ENCODE results near the gene C1QTNF4. TPM values are rescaled to one million over a fixed set of nuclear protein-coding genes. Genes with fewer than 3 reads are reported as not detected.
"Not testable (repeated sequence)": the region's sequence is repeated elsewhere in the genome, so short reads cannot be mapped to it uniquely, and the experiment has no call there.

C1QTNF4 gene
- total RNA-seq, 1 donor from 2014 or later = 0.55 TPM

DNA sequence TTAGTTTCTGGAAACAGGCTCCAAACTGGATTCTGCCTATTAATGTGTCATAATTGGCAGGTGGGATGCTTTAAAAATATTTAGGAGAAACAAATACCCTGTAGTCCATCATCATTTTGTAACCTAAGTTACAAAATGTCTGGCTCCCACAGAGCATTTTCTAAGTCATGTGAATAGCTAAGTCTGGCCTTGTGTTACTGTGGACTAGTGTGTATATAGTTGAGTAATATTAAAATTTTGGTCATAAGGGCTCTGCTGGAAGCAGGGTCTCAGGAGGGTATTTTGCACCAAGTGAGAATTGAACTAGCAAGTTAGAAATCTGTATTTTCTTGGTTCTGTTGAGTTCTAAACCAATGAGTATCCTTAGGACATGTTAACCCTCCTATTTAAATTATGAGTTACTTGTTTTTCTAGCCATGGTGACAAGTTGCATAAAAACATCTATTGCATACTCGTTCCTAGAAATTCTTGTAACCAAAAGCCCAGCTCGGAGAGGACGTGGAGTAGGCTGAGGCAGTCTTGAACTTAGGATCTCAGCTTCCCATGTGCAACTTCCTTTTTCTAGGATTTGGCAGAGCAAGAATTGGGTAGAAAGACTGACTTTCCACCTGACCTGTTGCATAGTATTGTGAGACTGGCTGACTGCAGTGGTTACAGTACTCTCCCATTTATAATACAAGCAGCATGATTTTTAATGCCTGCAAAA is 23.4 kb downstream of the C1QTNF4 start:
- H3K4me1 ChIP-seq = peaks cover 5% of the 10 kb centered on the region
- H3K9me3 ChIP-seq = no peaks in the 10 kb centered on the region
- TF ChIP-seq, protein P1, sequence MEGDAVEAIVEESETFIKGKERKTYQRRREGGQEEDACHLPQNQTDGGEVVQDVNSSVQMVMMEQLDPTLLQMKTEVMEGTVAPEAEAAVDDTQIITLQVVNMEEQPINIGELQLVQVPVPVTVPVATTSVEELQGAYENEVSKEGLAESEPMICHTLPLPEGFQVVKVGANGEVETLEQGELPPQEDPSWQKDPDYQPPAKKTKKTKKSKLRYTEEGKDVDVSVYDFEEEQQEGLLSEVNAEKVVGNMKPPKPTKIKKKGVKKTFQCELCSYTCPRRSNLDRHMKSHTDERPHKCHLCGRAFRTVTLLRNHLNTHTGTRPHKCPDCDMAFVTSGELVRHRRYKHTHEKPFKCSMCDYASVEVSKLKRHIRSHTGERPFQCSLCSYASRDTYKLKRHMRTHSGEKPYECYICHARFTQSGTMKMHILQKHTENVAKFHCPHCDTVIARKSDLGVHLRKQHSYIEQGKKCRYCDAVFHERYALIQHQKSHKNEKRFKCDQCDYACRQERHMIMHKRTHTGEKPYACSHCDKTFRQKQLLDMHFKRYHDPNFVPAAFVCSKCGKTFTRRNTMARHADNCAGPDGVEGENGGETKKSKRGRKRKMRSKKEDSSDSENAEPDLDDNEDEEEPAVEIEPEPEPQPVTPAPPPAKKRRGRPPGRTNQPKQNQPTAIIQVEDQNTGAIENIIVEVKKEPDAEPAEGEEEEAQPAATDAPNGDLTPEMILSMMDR (IDR thresholded peaks at IDR 0.05) = no peak
- intact Hi-C loops (cut with DNase I) = no loop called here
- H3K27ac ChIP-seq = peak overlapping the region; percentile 42
- peaks cover 57% of the 10 kb centered on the region for H3K36me3 ChIP-seq
- peak; percentile 86 for ATAC-seq
- H3K4me3 ChIP-seq = no peak overlapping the region
- no peak for DNase-seq
- H3K27me3 ChIP-seq = no peaks in the 10 kb centered on the region

DNA sequence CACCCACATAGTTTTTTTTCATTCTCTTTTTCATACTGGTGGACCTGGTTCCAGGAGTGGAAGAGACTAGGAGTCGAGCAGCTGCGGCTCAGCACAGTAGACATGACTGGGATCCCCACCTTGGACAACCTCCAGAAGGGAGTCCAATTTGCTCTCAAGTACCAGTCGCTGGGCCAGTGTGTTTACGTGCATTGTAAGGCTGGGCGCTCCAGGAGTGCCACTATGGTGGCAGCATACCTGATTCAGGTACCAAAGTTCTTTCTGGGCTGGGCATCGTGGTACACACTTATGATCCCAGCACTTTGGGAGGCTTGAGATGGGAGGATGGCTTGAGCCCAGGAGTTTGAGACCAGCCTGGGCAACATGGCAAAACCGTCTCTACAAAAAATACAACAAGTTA is 24.6 kb downstream of the C1QTNF4 start:
- TF ChIP-seq, protein P1 (IDR thresholded peaks at IDR 0.05) = no peak
- ATAC-seq = no peak
- Histone ChIP-seq H3K36me3 (peaks cover 45% of the 10 kb centered on the region), H3K4me1 (peaks cover 5% of the 10 kb centered on the region), H3K4me3 (no peak overlapping the region), H3K27me3 (no peaks in the 10 kb centered on the region), H3K27ac (no peak overlapping the region), H3K9me3 (no peaks in the 10 kb centered on the region)
- DNase-seq = no peak
- intact Hi-C loops (cut with DNase I) = no loop called here

DNA sequence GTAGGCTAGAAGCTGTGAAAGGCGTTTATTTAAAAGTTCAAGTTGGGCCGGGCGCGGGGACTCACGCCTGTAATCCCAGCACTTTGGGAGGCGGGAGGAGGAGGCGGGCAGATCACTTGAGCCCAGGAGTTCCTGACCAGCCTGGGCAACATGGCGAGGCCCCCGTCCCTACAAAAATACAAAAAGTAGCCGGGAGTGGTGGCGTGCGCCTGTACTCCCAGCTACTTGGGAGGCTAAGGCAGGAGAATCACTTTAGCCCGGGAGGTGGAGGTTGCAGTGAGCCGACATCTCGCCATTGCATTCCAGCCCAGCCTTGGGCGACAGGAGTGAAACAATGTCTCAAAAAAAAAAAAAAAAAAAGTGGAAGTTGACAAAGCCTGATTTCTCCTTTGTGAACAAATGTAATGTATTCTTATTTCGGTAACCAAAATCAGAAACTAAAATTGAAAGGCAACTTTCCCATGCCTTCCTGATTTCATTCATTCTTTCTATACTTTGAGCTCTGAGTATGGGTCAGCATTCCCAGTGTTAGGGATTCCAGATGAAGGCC is 28.0 kb downstream of the C1QTNF4 start:
- no peaks in the 10 kb centered on the region for H3K27me3 ChIP-seq
- intact Hi-C loops (cut with DNase I) = no loop called here
- H3K4me3 ChIP-seq = peak overlapping the region; percentile 86
- H3K9me3 ChIP-seq = no peaks in the 10 kb centered on the region
- ATAC-seq (peak; percentile 25), DNase-seq (no peak)
- TF ChIP-seq, protein P1 (IDR thresholded peaks at IDR 0.05) = no peak
- H3K4me1 ChIP-seq = no peaks in the 10 kb centered on the region
- peak overlapping the region; percentile 87 for H3K27ac ChIP-seq
- H3K36me3 ChIP-seq = peaks cover 11% of the 10 kb centered on the region

DNA sequence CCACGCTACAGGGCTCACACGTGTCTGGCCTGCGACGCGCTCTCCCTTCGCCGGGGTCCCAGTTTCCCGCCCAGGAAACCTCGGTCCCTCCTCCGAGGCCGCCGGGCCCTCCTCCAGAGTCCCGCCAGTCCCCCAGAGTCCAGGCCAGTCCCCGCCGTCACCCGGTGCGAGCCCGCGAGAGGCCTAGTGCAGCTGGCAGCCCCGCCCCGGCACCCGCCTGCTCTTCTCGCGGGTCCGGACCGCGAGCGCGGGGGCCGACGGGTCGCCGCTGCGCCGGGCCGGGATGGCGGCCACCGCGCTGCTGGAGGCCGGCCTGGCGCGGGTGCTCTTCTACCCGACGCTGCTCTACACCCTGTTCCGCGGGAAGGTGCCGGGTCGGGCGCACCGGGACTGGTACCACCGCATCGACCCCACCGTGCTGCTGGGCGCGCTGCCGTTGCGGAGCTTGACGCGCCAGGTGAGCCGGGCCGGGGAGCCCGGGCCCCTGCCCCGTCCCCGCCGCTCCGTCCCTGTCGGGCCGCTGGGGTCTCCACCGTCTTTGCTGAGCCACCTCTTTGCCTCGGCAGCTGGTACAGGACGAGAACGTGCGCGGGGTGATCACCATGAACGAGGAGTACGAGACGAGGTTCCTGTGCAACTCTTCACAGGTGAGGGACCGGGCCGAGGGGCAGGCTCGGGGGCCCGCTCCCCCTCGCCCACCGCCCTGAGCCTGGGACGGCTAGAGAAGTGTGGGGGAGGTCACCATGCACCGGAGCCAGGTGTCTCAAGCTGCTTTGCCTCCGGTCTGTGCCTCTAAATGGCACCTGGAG is 28.7 kb downstream of the C1QTNF4 start, which contains the start of gene PTPMT1:
Gene PTPMT1, plus strand, starts transcription at position 260 of the 809 bp plus-strand sequence. Its CDS starts 24 bp downstream, at position 284.
- Histone ChIP-seq H3K9me3 (no peaks in the 10 kb centered on the region), H3K4me1 (no peaks in the 10 kb centered on the region), H3K27ac (peak within 1 kb of the TSS; percentile 87), H3K4me3 (peak within 1 kb of the TSS; percentile 86), H3K36me3 (peaks cover 7% of the 10 kb centered on the region), H3K27me3 (no peaks in the 10 kb centered on the region)
- DNase-seq (peak; percentile 92), ATAC-seq (peak; percentile 98)
- intact Hi-C loops (cut with DNase I) = no loop called here
- TF ChIP-seq, protein P1 (IDR thresholded peaks at IDR 0.05) = no peak

DNA sequence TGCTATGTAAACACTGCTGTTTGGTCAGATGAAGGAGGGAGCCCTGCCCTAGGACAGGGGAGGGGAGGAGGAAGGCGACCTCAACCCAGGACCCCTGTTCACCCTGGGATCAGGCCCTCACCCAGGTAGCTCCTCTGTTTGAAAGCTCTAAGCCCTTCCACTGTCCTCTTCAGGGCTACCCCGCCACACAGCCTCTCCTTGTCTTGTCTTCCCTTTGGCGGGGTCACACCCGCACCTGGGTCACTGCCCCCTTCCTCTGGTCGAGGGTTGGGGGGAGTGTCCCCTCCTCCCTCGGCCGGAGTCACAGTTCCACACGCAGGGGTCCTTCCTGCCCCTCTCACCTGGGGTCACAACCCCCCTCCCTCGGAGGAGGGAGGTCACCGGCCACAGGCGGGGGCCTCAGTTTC is 29.3 kb downstream of the C1QTNF4 start:
- TF ChIP-seq, protein P1 (IDR thresholded peaks at IDR 0.05) = no peak
- Histone ChIP-seq H3K4me1 (no peaks in the 10 kb centered on the region), H3K4me3 (peak overlapping the region; percentile 86), H3K9me3 (no peaks in the 10 kb centered on the region), H3K36me3 (peaks cover 6% of the 10 kb centered on the region), H3K27me3 (no peaks in the 10 kb centered on the region), H3K27ac (peak overlapping the region; percentile 87)
- ATAC-seq = peak; percentile 14
- intact Hi-C loops (cut with DNase I) = no loop called here
- no peak for DNase-seq

DNA sequence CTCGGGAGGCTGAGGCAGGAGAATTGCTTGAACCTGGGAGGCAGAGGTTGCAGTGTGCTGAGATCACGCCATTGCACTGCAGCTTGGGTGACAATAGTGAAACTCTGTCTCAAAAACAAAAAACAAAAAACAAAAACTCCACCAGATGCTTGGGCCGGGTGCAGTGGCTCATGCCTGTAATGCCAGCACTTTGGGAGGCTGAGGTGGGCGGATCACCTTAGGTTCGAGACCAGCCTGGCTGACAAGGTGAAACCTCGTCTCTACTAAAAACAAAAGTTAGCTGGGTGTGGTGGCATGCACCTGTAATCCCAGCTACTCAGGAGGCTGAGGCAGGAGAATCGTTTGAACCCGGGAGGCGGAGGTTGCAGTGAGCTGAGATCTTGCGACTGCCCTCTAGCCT is 29.8 kb downstream of the C1QTNF4 start:
- H3K27ac ChIP-seq; H3K36me3 ChIP-seq; H3K27me3 ChIP-seq; H3K4me1 ChIP-seq; H3K9me3 ChIP-seq; ATAC-seq; intact Hi-C loops (cut with DNase I); DNase-seq: not testable (repeated sequence)
- H3K4me3 ChIP-seq = peak overlapping the region; percentile 86

DNA sequence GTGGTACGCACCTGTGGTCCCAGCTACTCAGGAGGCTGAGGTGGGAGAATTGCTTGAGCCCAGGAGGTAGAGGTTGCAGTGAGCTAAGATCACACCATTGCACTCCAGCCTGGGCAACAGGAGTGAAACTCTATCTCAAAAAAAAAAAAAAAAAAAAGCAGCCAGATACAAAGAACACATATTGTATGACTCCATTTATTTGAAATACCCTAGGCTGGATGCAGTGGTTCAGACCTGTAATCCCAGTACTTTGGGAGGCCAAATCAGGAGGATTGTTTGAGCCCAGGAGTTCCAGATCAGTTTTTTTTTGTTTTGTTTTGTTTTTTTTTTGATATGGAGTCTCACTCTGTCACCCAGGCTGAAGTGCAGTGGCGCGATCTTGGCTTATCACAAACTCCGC is 31.8 kb downstream of the C1QTNF4 start:
- ATAC-seq; H3K4me1 ChIP-seq; intact Hi-C loops (cut with DNase I); H3K27ac ChIP-seq; H3K9me3 ChIP-seq; H3K4me3 ChIP-seq; H3K36me3 ChIP-seq; H3K27me3 ChIP-seq; DNase-seq: not testable (repeated sequence)

All from upper lobe of right lung (tissue), 1 donor.